Neural cell (in vitro differentiated cells): ENCODE results near the gene MGAT5. TPM values are rescaled to one million over a fixed set of nuclear protein-coding genes. Genes with fewer than 3 reads are reported as not detected.

Experiments used
- H2AFZ ChIP-seq: fragments of 200-600, 300-800 bp; sonication (generic), shearing (Covaris generic); 2 replicates; pipeline ENCODE4 v1.6.0; 2014; ENCODE audit warnings: low read depth, mild to moderate bottlenecking, antibody characterized with exemption, low read length, moderate library complexity
- H3F3A ChIP-seq: fragments of 200-600 bp; shearing (Covaris generic); 2 replicates; pipeline ENCODE4 v1.6.1; 2016; ENCODE audit warnings: mild to moderate bottlenecking, moderate library complexity, mixed read lengths, antibody characterized with exemption, low read length; ENCODE audit not compliant: insufficient read depth, poor library complexity, severe bottlenecking
- H3K27ac ChIP-seq: fragments of 200-600, 300-800 bp; sonication (generic), shearing (Covaris generic); 2 replicates; pipeline ENCODE4 v1.5.1; 2014; ENCODE audit warnings: mild to moderate bottlenecking, low read length, moderate library complexity
- H3K27me3 ChIP-seq: fragments of 300-800, 200-600 bp; sonication (generic), shearing (Covaris generic); 2 replicates; pipeline ENCODE4 v1.6.0; 2014; ENCODE audit warnings: mild to moderate bottlenecking, low read depth, low read length, moderate library complexity; ENCODE audit not compliant: insufficient read depth
- H3K36me3 ChIP-seq: fragments of 300-800, 200-600 bp; sonication (generic), shearing (Covaris generic); 2 replicates; pipeline ENCODE4 v1.5.1; 2014; ENCODE audit warnings: mild to moderate bottlenecking, antibody characterized with exemption, low read length, moderate library complexity; ENCODE audit not compliant: insufficient read depth
- H3K4me2 ChIP-seq: fragments of 300-800, 200-600 bp; sonication (generic), shearing (Covaris generic); 2 replicates; pipeline ENCODE4 v1.6.0; 2014; ENCODE audit warnings: mild to moderate bottlenecking, low read length
- H3K4me3 ChIP-seq: fragments of 300-800, 200-600 bp; sonication (generic), shearing (Covaris generic); 2 replicates; pipeline ENCODE4 v1.5.1; 2014; ENCODE audit warnings: mild to moderate bottlenecking, low read length, moderate library complexity
- H3K79me2 ChIP-seq: fragments of 200-600 bp; shearing (Covaris generic); replicated peaks from 2 replicates; pipeline ENCODE4 v1.6.0; 2014; ENCODE audit warnings: mild to moderate bottlenecking, low read length, moderate library complexity; ENCODE audit not compliant: insufficient read depth
- H3K9ac ChIP-seq: fragments of 300-800, 200-600 bp; sonication (generic), shearing (Covaris generic); 2 replicates; pipeline ENCODE4 v1.6.1; 2016; ENCODE audit warnings: mild to moderate bottlenecking, low read length, mixed read lengths
- H3K9me2 ChIP-seq: fragments of 200-600 bp; shearing (Covaris generic); 2 replicates; pipeline ENCODE4 v1.6.1; 2016; ENCODE audit warnings: mild to moderate bottlenecking, low read length, mixed read lengths; ENCODE audit not compliant: insufficient read depth
- H3K9me3 ChIP-seq: fragments of 200-600, 300-800 bp; sonication (generic), shearing (Covaris generic); 2 replicates; pipeline ENCODE4 v1.6.1; 2016; ENCODE audit warnings: mild to moderate bottlenecking, mixed run types, low read length, moderate library complexity, mixed read lengths
- H4K20me1 ChIP-seq: fragments of 200-600 bp; shearing (Covaris generic); 2 replicates; pipeline ENCODE4 v1.6.1; 2016; ENCODE audit warnings: mild to moderate bottlenecking, mixed run types; ENCODE audit not compliant: insufficient read depth
- EP300 ChIP-seq: fragments of 450-650 bp; conservative IDR thresholded peaks from 2 replicates; pipeline ENCODE4 v1.6.1; 2014; ENCODE audit warnings: antibody characterized with exemption, mild to moderate bottlenecking, moderate library complexity; ENCODE audit not compliant: poor library complexity, severe bottlenecking
- EZH2 ChIP-seq: fragments of 200-600, 300-800 bp; shearing (Covaris generic), sonication (generic); IDR thresholded peaks from 2 replicates; pipeline ENCODE4 v1.6.1; 2014; ENCODE audit warnings: antibody characterized with exemption, low read length, borderline replicate concordance, mild to moderate bottlenecking; ENCODE audit not compliant: insufficient read depth, poor library complexity, severe bottlenecking
- MXI1 ChIP-seq: fragments of 450-650 bp; conservative IDR thresholded peaks from 2 replicates; pipeline ENCODE4 v1.6.1; 2014; ENCODE audit warnings: antibody characterized with exemption, mild to moderate bottlenecking; ENCODE audit not compliant: poor library complexity, severe bottlenecking
- POLR2AphosphoS5 ChIP-seq: IDR thresholded peaks from 2 replicates; pipeline ENCODE4 v1.6.1; 2012
- RAD21 ChIP-seq: fragments of 450-650 bp; conservative IDR thresholded peaks from 2 replicates; pipeline ENCODE4 v1.6.1; 2014; ENCODE audit warnings: antibody characterized with exemption, mild to moderate bottlenecking, moderate library complexity
- SMC3 ChIP-seq: fragments of 450-650 bp; conservative IDR thresholded peaks from 2 replicates; pipeline ENCODE4 v1.6.1; 2014; ENCODE audit warnings: antibody characterized with exemption, mild to moderate bottlenecking, moderate library complexity; ENCODE audit not compliant: poor library complexity
- TAF1 ChIP-seq: IDR thresholded peaks from 2 replicates; pipeline ENCODE4 v1.6.1; 2012; ENCODE audit warnings: low read depth
- polyA plus RNA-seq: library from polyadenylated mRNA; depleted of rRNA; stranded (reverse); fragments of >200 nt; gene quantifications from 2 replicates; pipeline ENCODE4 v1.2.3, GENCODE V29; 2014
- TF ChIP-seq, protein P1 (sequence below): fragments of 450-650 bp; IDR thresholded peaks from 2 replicates; pipeline ENCODE4 v1.5.1; 2014; ENCODE audit warnings: antibody characterized with exemption, mild to moderate bottlenecking, moderate library complexity; ENCODE audit not compliant: poor library complexity, severe bottlenecking
- TF ChIP-seq, protein P2 (sequence below): IDR thresholded peaks from 2 replicates; pipeline ENCODE4 v1.6.1; 2012; ENCODE audit warnings: borderline replicate concordance

The MGAT5 gene
- polyA plus RNA-seq, 1 donor from 2014 or later, result 40.9 TPM

DNA sequence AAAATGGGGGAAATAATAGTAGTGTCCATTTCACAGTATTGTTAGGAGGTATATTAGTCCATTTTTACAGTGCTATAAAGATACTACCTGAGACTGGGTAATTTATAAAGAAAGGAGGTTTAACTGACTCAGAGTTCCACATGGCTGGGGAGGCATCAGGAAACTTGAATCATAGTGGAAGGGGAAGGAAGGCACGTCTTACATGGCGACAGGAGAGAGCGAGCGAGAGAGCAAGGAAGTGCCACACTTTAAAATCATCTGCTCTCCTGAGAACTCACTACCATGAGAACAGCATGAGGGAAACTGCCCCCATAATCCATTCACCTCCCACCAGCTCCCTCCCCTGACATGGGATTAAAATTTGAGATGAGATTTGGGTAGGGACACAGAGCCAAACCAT, 23.4 kb downstream of the MGAT5 start:
- H3K4me2 ChIP-seq, result no peak overlapping the region
- no peak overlapping the region for H3K27ac ChIP-seq
- no peak overlapping the region for H2AFZ ChIP-seq
- no peaks in the 10 kb centered on the region for H3K9me3 ChIP-seq
- H3F3A ChIP-seq, result no peaks in the 10 kb centered on the region
- H3K36me3 ChIP-seq, result no peaks in the 10 kb centered on the region
- H3K27me3 ChIP-seq, result no peaks in the 10 kb centered on the region
- no peak overlapping the region for H3K9ac ChIP-seq
- H3K9me2 ChIP-seq, result no peaks in the 10 kb centered on the region
- TF ChIP-seq, protein P1, sequence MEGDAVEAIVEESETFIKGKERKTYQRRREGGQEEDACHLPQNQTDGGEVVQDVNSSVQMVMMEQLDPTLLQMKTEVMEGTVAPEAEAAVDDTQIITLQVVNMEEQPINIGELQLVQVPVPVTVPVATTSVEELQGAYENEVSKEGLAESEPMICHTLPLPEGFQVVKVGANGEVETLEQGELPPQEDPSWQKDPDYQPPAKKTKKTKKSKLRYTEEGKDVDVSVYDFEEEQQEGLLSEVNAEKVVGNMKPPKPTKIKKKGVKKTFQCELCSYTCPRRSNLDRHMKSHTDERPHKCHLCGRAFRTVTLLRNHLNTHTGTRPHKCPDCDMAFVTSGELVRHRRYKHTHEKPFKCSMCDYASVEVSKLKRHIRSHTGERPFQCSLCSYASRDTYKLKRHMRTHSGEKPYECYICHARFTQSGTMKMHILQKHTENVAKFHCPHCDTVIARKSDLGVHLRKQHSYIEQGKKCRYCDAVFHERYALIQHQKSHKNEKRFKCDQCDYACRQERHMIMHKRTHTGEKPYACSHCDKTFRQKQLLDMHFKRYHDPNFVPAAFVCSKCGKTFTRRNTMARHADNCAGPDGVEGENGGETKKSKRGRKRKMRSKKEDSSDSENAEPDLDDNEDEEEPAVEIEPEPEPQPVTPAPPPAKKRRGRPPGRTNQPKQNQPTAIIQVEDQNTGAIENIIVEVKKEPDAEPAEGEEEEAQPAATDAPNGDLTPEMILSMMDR, result no peak
- H4K20me1 ChIP-seq, result no peaks in the 10 kb centered on the region
- no peak overlapping the region for H3K4me3 ChIP-seq
- H3K79me2 ChIP-seq, result no peaks in the 10 kb centered on the region

DNA sequence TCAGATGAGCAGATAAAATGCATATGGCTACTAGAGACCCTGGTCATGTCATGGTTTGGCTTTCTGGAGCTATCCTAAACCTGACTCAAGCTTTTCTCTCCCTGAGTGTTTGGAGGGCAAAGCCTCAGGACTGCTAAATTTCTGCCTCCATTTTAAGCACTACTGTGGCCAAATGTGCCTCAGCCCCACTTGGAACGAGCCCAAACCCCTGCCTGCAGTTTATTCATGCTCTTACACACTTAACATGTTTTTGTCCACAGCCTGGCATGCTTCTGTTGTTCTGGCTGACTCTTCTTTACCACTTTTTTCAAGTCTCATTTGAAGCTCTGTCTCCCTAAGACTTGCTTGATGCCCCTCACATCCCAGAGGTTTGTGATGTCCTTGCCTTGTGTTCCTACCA, 24.7 kb downstream of the MGAT5 start:
- TF ChIP-seq, protein P1, result no peak
- TF ChIP-seq EZH2, result no peak
- TF ChIP-seq SMC3, result no peak
- no peak for TF ChIP-seq RAD21
- no peak for TF ChIP-seq POLR2AphosphoS5
- TF ChIP-seq MXI1, result no peak
- TF ChIP-seq, protein P2, sequence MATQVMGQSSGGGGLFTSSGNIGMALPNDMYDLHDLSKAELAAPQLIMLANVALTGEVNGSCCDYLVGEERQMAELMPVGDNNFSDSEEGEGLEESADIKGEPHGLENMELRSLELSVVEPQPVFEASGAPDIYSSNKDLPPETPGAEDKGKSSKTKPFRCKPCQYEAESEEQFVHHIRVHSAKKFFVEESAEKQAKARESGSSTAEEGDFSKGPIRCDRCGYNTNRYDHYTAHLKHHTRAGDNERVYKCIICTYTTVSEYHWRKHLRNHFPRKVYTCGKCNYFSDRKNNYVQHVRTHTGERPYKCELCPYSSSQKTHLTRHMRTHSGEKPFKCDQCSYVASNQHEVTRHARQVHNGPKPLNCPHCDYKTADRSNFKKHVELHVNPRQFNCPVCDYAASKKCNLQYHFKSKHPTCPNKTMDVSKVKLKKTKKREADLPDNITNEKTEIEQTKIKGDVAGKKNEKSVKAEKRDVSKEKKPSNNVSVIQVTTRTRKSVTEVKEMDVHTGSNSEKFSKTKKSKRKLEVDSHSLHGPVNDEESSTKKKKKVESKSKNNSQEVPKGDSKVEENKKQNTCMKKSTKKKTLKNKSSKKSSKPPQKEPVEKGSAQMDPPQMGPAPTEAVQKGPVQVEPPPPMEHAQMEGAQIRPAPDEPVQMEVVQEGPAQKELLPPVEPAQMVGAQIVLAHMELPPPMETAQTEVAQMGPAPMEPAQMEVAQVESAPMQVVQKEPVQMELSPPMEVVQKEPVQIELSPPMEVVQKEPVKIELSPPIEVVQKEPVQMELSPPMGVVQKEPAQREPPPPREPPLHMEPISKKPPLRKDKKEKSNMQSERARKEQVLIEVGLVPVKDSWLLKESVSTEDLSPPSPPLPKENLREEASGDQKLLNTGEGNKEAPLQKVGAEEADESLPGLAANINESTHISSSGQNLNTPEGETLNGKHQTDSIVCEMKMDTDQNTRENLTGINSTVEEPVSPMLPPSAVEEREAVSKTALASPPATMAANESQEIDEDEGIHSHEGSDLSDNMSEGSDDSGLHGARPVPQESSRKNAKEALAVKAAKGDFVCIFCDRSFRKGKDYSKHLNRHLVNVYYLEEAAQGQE, result no peak
- TF ChIP-seq EP300, result no peak
- no peak for TF ChIP-seq TAF1
- no peaks in the 10 kb centered on the region for H3K79me2 ChIP-seq
- no peak overlapping the region for H3K27ac ChIP-seq
- H3K4me2 ChIP-seq, result no peak overlapping the region
- H4K20me1 ChIP-seq, result no peaks in the 10 kb centered on the region
- no peak overlapping the region for H3K9ac ChIP-seq
- H3K9me3 ChIP-seq, result no peaks in the 10 kb centered on the region
- no peak overlapping the region for H2AFZ ChIP-seq
- no peaks in the 10 kb centered on the region for H3K36me3 ChIP-seq
- H3K9me2 ChIP-seq, result no peaks in the 10 kb centered on the region
- H3F3A ChIP-seq, result no peaks in the 10 kb centered on the region
- no peak overlapping the region for H3K4me3 ChIP-seq
- H3K27me3 ChIP-seq, result no peaks in the 10 kb centered on the region
